Measurements from ENCODE around the gene DNTTIP2. TPM values are rescaled to one million over a fixed set of nuclear protein-coding genes. Genes with fewer than 3 reads are reported as not detected.
"Not testable (repeated sequence)": the region's sequence is repeated elsewhere in the genome, so short reads cannot be mapped to it uniquely, and the experiment has no call there.

Gene DNTTIP2, protein sequence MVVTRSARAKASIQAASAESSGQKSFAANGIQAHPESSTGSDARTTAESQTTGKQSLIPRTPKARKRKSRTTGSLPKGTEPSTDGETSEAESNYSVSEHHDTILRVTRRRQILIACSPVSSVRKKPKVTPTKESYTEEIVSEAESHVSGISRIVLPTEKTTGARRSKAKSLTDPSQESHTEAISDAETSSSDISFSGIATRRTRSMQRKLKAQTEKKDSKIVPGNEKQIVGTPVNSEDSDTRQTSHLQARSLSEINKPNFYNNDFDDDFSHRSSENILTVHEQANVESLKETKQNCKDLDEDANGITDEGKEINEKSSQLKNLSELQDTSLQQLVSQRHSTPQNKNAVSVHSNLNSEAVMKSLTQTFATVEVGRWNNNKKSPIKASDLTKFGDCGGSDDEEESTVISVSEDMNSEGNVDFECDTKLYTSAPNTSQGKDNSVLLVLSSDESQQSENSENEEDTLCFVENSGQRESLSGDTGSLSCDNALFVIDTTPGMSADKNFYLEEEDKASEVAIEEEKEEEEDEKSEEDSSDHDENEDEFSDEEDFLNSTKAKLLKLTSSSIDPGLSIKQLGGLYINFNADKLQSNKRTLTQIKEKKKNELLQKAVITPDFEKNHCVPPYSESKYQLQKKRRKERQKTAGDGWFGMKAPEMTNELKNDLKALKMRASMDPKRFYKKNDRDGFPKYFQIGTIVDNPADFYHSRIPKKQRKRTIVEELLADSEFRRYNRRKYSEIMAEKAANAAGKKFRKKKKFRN
- total RNA-seq (2014; rRNA removed; shearing (Covaris generic); ENCODE audit: low replicate concordance), result 13.1 and 13.9 TPM in 2 replicates

DNA sequence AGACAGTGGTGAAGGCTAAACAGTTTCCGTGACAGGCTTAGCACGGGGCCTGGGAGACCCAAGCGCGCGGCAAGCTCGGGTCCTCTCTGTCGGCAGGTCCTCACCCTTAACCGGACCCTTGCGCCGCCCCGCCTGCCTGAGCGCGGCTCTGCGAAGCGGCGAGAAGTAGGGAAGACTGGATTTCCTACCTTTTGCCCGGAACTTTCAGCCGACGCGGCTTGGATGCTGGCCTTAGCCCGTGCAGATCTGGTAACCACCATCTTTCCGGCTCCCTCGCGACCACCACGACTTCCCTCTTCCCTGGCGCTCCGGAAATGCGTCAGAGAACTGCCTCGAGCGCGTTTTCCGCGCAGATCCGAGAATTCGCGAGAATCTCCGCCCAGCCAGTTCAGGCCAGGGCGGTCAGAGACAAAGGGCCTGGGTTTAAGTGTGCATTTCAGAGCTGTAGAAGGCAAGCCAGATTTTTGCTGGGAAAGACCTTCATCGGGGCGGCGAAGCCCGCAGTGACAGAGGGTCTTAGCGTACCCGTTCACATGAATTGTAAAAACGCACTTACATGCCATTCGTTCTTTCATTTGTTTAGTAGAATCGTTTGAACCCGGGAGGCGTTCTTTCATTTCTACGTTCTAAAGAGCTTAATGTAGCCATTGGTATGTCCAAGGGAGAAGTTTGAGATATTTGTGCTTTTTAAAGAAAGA is at the start of gene DNTTIP2:
Gene DNTTIP2 (minus strand): TSS at position 318 of the 698 bp plus-strand sequence. CDS start 58 bp downstream, at position 260.
- Histone ChIP-seq H3K9me3 (no peaks in the 10 kb centered on the region), H3K27me3 (no peaks in the 10 kb centered on the region), H3K4me3 (peak within 1 kb of the TSS; percentile 96), H3K36me3 (peaks cover 58% of the 10 kb centered on the region)
- DNase-seq, result peak; percentile 91

DNA sequence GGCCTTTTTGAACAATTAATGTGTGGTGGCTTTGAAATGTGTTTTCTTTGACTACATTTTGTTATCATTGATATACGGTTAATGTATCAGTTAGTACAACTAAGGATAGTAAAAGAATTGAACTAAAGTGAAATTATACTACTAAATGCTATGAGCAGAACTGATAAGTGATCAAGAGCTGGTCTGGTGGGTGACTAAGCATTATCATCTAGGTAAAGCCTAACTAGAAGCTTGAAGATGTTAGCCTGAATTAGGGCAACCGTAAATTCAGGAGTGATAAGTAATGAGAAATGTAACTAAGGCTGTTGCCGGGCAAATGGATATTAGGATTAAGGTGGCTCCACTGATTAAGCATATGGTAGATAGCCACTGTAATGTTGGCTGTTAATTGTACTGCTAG is 46.2 kb upstream of the DNTTIP2 start:
- Histone ChIP-seq H3K36me3 (no peaks in the 10 kb centered on the region), H3K27me3 (no peaks in the 10 kb centered on the region), H3K9me3 (peaks cover 8% of the 10 kb centered on the region), H3K4me3 (no peak overlapping the region)
- no peak for DNase-seq

DNA sequence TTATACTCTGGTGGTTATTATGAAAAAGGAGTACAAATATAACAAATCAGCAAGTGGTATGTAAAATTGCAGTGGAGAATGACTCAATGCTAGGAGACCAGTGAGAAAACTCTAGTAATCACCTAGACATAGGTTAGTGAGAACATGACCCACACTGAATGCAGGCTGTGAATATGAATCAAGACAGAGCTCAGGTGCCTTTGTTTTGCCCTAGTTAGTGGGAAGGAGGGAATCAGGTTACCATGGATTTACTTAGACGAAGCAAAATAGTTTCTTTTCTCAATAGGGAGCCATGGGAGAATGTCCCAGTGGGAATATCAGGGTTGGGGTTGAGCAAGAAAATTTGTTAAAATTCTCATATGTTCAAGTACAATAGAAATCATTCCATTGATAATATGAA is 40.8 kb upstream of the DNTTIP2 start:
- Histone ChIP-seq H3K27me3 (no peaks in the 10 kb centered on the region), H3K9me3 (0 out of 2 replicates have a peak, but pooled peaks cover 2% of the 10 kb centered on the region), H3K4me3 (no peak overlapping the region), H3K36me3 (no peaks in the 10 kb centered on the region)
- no peak for DNase-seq

DNA sequence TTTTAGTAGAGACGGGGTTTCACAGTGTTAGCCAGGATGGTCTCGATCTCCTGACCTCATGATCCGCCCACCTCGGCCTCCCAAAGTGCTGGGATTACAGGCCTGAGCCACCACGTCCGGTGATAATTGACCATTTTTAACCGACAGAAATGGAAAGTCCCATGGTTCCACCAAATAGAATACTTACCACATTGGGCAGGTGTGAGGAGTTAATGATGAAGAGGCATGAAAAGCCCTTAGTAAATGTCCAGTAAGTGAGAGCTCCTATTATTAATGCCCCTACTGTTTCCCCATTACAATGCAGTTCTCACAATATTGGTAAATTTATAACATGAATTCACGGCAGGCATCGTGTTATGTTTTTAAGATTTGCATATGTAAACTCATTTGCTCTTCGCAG is 38.3 kb upstream of the DNTTIP2 start:
- Histone ChIP-seq H3K4me3 (no peak overlapping the region), H3K9me3 (peaks cover 2% of the 10 kb centered on the region; the same call in 1 of the 2 replicates), H3K27me3 (no peaks in the 10 kb centered on the region), H3K36me3 (no peaks in the 10 kb centered on the region)
- no peak for DNase-seq

DNA sequence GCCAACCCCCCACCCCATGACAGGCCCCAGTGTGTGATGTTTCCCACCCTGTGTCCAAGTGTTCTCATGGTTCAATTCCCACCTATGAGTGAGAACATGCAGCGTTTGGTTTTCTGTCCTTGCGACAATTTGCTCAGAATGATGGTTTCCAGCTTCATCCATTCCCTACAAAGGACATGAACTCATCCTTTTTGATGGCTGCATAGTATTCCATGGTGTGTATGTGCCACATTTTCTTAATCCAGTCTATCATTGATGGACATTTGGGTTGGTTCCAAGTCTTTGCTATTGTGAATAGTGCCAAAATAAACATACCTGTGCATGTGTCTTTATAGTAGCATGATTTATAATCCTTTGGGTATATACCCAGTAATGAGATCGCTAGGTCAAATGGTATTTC is 31.9 kb upstream of the DNTTIP2 start:
- not testable (repeated sequence) for H3K4me3 ChIP-seq, DNase-seq
- H3K36me3 ChIP-seq, result peaks cover 28% of the 10 kb centered on the region

DNA sequence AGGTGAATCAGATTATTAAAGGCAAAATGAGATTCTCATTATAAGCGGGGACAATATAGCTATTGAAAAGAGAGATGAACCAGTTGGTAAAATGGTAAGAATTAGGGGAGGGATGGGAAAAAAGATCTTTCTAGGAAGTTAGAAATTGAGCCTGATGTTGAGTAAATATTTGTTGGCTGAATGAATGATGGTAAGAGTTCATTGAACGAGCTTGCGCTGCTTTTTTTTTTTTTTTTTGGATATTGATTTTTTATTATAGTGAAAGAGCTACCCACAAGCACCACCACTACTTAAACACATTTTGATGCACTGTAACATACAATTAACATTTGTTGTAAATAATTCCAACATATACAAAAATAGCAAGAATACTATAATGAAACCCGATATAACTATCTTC is 31.3 kb upstream of the DNTTIP2 start:
- H3K27me3 ChIP-seq, result no peaks in the 10 kb centered on the region
- H3K4me3 ChIP-seq, result no peak overlapping the region
- DNase-seq, result no peak

More for the DNA sequence above, 31.9 kb upstream of the DNTTIP2 start:
- H3K27me3 ChIP-seq, H3K9me3 ChIP-seq: not testable (repeated sequence)

DNA sequence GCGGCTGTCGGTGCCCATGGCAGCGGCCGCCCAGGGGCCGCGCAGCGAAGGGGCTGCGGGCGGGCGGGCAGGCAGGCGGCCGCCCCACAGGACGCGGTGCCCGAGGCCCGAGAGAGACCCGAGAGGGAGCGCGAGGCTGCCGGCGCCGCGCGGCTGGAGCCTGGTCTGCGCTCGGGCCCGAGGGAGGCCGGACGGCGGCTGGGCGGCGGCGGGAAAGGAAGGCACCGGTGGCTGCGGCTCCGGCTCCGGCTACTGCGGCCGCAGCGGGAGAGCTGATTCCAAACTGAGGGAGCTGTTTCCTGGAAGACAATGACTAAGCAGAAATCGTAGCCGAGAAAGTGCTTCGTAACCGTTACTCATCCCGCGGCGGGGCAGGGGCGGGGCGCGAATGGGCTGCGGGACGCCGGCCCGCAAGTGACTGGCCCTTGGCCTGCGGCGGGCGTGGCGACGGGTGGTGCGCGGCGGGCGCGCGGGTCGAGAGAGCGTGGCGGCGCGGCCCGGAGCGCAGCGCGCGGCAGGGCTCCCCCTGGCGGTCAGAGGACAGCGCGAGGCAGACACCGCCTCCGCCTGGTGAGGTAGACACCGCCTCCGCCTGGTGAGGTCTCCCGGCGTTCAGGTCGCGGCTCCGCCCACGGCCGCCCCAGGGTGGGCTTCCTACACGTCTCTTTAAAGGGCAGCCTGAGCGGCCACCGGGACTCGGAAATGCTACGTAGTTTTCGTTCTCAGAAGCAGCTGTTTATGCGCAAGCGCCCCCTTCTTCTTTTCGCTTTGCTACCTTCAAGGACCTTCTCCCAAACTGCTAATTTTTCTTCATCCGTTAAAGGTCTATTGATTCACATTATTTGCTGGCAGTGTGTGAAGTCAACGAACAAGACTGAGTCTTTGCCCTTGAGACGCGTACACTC is 30.4 kb upstream of the DNTTIP2 start, which contains the start of gene GCLM:
Gene GCLM (minus strand): TSS at position 285 of the 905 bp plus-strand sequence. CDS start 267 bp downstream, at position 18.
- peak within 1 kb of the TSS; percentile 78 for H3K4me3 ChIP-seq
- peak; percentile 95 for DNase-seq
- peaks cover 4% of the 10 kb centered on the region for H3K9me3 ChIP-seq
- peaks cover 32% of the 10 kb centered on the region for H3K36me3 ChIP-seq
- H3K27me3 ChIP-seq, result no peaks in the 10 kb centered on the region

More for the DNA sequence above, 31.3 kb upstream of the DNTTIP2 start:
- H3K36me3 ChIP-seq, result peaks cover 28% of the 10 kb centered on the region
- peaks cover 5% of the 10 kb centered on the region for H3K9me3 ChIP-seq

DNA sequence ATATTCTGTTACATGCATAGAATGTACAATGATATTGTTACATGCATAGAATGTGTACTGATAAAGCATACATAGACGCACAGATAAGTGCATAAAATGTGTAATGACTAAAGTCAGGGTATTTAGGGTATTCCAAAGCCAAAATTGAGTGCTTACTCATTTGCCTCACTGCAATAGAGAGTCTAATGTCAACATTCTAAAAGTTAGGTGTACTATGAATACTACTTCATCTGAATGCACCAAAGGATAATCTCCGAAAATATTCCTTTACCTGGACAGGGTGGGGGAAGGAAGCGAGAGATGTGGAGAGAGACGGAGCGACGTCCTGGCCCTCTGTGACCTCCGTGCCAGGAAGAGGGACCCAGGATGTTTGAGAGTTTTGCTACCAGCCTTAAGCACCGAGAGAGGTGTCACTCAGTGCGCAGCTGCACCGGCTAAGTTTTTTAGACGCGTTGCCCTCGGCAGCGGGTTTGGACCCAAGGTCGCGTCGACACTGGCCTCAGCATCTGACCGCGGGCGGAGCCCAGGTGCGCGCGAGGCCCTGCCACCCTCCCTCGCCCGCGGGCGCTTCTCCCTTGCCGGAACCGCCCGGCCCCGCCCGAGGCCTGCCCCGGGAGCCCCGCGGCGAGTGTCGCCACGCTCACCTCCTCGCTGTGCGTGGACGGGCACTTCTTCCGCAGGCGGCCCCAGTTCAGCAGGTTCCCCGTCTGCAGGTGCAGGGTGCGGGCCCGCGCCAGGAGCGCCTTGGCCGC is 29.6 kb upstream of the DNTTIP2 start:
- peak; percentile 40 for DNase-seq
- H3K36me3 ChIP-seq, result peaks cover 39% of the 10 kb centered on the region
- no peaks in the 10 kb centered on the region for H3K27me3 ChIP-seq
- H3K9me3 ChIP-seq, result peaks cover 4% of the 10 kb centered on the region
- H3K4me3 ChIP-seq, result peak overlapping the region; percentile 78

DNA sequence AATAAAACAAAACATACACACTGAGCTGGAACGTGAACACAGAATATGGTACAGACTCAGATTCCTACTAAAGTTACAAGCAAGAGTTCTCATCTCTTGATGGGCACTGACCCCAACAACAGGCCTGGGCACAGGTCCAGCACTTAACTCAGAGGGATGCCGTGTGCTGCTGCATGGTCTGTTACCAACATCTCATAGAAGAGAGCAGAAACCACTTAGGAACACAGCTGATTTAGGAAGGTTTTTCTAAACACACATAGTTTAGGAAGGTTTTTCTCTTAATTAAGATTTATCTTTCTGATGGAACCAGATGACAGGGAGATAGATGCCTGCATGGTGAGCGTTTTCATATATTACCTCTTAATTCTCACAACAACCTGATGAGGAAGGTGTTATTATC is 28.7 kb upstream of the DNTTIP2 start:
- H3K27me3 ChIP-seq, result no peaks in the 10 kb centered on the region
- peaks cover 4% of the 10 kb centered on the region for H3K9me3 ChIP-seq
- DNase-seq, result peak; percentile 76
- peaks cover 45% of the 10 kb centered on the region for H3K36me3 ChIP-seq
- H3K4me3 ChIP-seq, result peak overlapping the region; percentile 78

DNA sequence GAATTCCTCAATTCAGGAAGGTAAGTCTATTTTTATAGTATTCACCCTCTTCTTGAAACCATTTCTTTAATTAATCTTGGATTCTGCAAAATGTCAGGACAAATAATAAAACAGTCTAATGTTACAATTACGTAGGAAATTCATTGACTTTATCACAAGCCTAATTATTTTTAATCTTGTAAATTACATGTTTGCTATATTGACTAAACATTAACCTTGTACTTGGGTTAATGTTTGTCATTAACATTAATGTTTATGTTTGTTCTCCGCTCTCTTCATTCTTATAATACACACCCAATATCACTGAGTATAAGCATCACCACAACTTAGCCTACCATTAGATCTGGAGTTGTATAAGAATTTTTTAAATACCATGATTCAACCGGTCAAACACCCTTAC is 27.5 kb upstream of the DNTTIP2 start:
- H3K4me3 ChIP-seq, result peak overlapping the region; percentile 78
- no peaks in the 10 kb centered on the region for H3K27me3 ChIP-seq
- no peak for DNase-seq
- H3K36me3 ChIP-seq, result peaks cover 55% of the 10 kb centered on the region
- H3K9me3 ChIP-seq, result peaks cover 4% of the 10 kb centered on the region; the same call in 1 of the 2 replicates

DNA sequence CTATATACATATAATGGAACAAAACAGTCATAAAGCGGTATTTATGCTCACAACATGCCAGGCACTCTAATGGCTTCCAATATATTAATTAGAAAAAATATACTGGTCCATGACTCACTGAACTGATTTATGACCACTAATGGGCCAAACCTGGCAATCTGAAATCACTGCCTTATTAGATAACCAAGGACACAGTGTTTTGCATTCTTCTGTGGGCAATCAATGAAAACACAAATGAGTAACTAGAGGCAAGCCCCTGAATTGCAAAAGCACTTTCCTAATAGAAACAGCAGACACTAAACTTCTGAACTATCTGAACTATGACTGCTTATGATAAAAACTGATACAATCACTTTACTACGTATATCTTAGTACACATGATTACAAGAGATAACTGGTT is 26.7 kb upstream of the DNTTIP2 start:
- H3K4me3 ChIP-seq, result peak overlapping the region; percentile 78
- peaks cover 62% of the 10 kb centered on the region for H3K36me3 ChIP-seq
- H3K27me3 ChIP-seq, result no peaks in the 10 kb centered on the region
- H3K9me3 ChIP-seq, result peaks cover under 1% of the 10 kb centered on the region; the same call in 1 of the 2 replicates
- DNase-seq, result no peak

DNA sequence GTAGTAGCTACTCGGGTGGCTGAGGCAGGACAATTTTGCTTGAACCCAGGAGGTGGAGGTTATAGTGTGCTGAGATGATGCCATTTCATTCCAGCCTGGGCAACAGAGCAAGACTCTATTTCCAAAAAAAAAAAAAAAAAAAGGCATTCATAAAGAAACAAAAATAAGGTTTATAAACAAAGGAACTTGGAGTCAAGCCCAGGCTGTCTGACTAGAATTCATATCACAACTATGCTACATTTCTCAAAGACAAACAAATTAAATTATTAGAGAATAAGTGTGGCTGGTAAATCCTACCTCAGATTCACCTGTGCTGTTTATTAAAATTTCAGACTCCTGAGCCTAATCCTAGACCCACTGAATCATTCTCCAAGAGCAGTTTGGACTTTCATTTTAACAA is 26.0 kb upstream of the DNTTIP2 start:
- no peak for DNase-seq
- Histone ChIP-seq H3K4me3 (no peak overlapping the region), H3K9me3 (no peaks in the 10 kb centered on the region), H3K36me3 (peaks cover 69% of the 10 kb centered on the region), H3K27me3 (no peaks in the 10 kb centered on the region)

DNA sequence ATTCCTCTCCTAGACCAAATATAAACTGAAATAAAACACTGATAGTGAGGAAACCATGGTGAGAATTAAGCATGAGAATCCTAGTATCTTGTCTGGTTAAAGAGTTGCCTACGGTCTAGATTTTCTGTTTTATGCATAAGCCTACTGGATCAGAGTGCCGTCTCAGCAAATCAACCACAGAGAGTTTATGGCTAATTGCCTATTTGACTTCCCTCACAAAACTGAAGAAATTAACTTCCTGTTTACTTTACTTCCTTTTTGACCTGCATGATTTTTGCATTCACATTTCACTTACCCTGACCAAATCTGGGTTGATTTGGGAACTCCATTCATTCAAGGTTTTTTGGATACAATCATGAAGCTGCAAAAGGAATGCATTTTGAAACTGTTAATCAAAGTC is 25.2 kb upstream of the DNTTIP2 start:
- Histone ChIP-seq H3K27me3 (no peaks in the 10 kb centered on the region), H3K9me3 (no peaks in the 10 kb centered on the region), H3K4me3 (no peak overlapping the region), H3K36me3 (peaks cover 77% of the 10 kb centered on the region)
- DNase-seq, result no peak

DNA sequence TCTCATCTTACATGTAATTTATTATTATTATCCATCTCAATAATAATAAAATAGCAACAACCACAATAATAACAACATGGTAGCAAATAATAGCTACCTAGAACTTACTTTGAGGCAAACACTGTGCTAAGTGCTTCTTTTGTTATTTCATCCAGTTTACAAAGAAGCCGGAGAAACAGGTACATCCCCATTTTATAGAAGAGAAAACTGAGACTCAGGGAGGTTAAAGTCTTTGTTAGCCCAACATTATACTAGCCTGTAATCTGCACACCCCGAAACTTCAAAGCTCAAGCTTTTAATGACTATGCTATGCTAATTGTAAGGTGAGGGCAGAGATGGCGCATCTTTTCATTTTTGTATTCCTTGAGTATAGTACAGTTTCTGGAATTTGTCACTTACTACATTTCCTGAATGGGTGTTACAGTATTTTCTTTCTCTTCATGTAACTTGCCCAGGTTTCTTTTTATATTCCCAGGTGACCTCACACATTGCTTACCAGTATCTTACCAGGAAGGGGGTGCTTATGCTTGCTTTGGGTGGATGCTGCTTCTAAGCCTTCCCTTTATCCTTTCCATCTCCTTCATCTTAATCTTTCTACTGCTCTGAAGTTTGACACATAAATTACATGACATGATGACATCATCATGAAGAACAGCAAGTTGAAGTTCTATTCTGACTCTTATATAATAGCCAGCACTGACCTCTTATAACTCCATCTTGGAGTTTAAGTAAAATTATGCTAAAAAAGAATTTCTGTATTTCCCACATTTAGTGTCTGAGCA is 21.9 kb upstream of the DNTTIP2 start:
- H3K9me3 ChIP-seq, result no peaks in the 10 kb centered on the region
- DNase-seq, result no peak
- no peaks in the 10 kb centered on the region for H3K27me3 ChIP-seq
- no peak overlapping the region for H3K4me3 ChIP-seq
- peaks cover 74% of the 10 kb centered on the region for H3K36me3 ChIP-seq

Data from MG63 (cell line).